Measurements from ENCODE around the gene SGSH.

The SGSH gene

DNA sequence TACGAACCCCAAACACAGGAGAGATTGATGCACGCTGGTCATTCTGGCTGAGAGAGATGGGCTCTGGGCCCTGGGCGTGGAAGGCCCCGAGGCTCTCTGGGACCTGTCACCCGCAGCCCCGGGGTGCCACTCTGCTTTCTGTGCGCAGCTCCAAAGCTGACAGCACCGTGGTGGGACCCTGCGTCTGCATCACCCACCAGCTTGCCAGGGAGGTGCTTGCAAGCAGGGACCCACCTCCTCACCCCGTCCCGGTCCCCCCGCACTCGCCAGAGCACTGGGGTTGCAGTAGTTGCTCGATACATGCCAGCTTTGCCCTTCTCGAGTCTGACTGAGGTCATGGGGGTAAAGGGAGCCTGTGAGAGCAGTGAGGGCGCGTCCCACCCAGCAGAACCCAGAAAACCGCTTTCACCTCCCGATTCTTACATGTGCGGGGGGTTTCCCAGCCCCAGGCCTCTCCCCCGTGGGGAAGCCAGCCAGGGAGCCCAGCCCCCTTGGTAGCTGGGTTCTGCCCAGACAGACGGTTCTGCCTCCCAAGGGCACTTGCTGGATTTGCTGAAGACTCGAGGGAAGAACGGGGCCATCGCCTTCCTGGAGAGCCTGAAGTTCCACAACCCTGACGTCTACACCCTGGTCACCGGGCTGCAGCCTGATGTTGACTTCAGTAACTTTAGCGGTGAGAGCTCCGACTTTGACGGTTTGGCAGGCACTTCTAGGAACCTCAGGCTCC, 37.9 kb downstream of the SGSH start:
- Mint-ChIP-seq H3K27me3 (ENCODE audit: low read depth) (no peaks in the 10 kb centered on the region), H3K27ac (no peak overlapping the region), H3K36me3 (ENCODE audit: low read depth) (no peaks in the 10 kb centered on the region)

DNA sequence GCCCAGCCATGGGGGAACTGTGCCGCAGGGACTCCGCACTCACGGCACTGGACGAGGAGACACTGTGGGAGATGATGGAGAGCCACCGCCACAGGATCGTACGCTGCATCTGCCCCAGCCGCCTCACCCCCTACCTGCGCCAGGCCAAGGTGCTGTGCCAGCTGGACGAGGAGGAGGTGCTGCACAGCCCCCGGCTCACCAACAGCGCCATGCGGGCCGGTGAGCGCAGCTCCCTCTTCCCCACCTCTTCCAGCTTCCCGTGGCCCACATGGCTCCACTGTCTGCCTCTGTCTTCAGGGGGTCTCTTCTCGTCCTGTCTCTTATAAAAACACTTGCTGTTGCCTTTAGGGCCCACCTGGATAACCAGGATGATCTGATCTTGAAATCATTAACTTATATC, 38.7 kb downstream of the SGSH start:
- Mint-ChIP-seq H3K4me3 (no peak overlapping the region), H3K27ac (no peak overlapping the region), H3K9me3 (no peaks in the 10 kb centered on the region), H3K4me1 (ENCODE audit: low read depth) (no peaks in the 10 kb centered on the region), H3K36me3 (ENCODE audit: low read depth) (no peaks in the 10 kb centered on the region), H3K27me3 (ENCODE audit: low read depth) (no peaks in the 10 kb centered on the region)

More for the DNA sequence above, 37.9 kb downstream of the SGSH start:
- H3K9me3 Mint-ChIP-seq, result no peaks in the 10 kb centered on the region
- H3K4me3 Mint-ChIP-seq, result no peak overlapping the region
- H3K4me1 Mint-ChIP-seq (ENCODE audit: low read depth), result no peaks in the 10 kb centered on the region

DNA sequence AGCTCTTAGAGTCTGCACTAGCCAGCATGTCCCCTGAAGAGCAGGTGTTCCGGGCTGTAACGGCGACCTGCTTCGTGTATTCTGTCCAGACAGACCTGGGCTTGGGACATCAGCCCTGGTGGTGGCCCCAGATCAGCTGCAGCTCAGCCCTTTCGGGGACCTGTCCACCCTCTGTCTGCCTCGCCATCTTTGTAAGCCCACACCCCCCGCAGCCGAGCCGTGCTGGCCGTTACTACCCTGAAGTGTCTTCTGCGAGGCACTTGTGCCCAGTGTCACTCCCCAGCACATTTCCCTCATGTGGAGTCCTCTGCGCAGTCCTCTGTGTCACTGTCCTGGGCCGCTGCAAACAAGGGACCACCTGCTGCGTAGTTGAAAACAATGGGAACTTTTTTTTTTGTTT, 39.9 kb downstream of the SGSH start:
- no peaks in the 10 kb centered on the region for H3K27me3 Mint-ChIP-seq (ENCODE audit: low read depth)
- H3K27ac Mint-ChIP-seq, result no peak overlapping the region
- H3K36me3 Mint-ChIP-seq (ENCODE audit: low read depth), result no peaks in the 10 kb centered on the region
- H3K4me3 Mint-ChIP-seq, result no peak overlapping the region
- H3K4me1 Mint-ChIP-seq (ENCODE audit: low read depth), result no peaks in the 10 kb centered on the region
- H3K9me3 Mint-ChIP-seq, result no peaks in the 10 kb centered on the region

DNA sequence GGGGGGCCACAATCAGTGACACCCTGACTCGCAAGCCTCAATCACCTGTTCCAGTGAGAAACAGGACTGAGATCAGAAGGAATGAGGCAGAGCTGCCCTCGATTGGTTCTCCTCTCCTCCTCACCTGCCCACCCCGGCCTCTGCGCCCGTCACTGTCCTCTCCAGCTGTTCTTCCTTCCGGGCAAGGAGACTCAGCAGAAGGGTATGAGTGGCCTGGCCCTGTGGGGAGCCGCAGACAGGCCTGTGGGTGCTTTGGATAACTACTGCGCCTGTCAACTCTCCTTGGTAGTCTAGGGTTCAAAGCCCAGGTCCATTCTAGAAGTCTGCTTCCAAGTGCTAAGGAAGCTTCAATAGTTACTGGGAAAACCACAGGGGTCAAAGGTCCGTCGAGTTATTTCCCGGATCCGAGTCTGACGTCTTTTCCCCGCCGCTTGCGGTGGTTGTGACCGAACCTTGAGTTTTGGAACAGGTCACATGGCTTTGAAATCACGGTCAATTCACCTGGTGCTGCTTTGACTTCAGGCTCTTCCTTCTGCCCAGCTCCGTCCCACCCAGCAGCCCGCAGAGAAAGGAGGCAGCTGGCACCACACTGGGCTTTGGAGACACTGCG, 42.0 kb downstream of the SGSH start:
- Mint-ChIP-seq H3K27ac (no peak overlapping the region), H3K9me3 (no peaks in the 10 kb centered on the region), H3K4me3 (no peak overlapping the region), H3K4me1 (ENCODE audit: low read depth) (no peaks in the 10 kb centered on the region), H3K36me3 (ENCODE audit: low read depth) (no peaks in the 10 kb centered on the region), H3K27me3 (ENCODE audit: low read depth) (no peaks in the 10 kb centered on the region)

DNA sequence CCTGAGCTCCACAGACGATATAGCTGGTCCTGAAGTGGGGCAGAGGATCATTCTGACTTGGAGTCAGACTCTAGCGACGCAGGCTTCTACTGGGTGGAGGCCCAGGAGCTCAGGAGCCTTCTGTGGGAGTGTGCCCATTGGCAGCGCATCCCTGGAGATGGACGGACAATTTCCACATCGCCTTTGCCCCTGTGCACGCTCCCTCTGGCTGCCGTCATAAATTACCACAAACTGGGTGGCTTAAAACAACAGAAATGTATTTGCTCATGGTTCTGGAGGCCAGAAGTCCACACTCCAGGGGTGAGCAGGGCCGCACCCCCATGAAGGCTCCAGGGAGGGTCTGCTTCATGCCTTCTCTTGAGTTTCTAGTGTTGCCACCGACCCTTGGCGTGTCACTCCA, 43.4 kb downstream of the SGSH start:
- no peaks in the 10 kb centered on the region for H3K36me3 Mint-ChIP-seq (ENCODE audit: low read depth)
- no peaks in the 10 kb centered on the region for H3K4me1 Mint-ChIP-seq (ENCODE audit: low read depth)
- peaks cover 4% of the 10 kb centered on the region for H3K27me3 Mint-ChIP-seq (ENCODE audit: low read depth)
- H3K4me3 Mint-ChIP-seq, result no peak overlapping the region
- no peak overlapping the region for H3K27ac Mint-ChIP-seq
- no peaks in the 10 kb centered on the region for H3K9me3 Mint-ChIP-seq

DNA sequence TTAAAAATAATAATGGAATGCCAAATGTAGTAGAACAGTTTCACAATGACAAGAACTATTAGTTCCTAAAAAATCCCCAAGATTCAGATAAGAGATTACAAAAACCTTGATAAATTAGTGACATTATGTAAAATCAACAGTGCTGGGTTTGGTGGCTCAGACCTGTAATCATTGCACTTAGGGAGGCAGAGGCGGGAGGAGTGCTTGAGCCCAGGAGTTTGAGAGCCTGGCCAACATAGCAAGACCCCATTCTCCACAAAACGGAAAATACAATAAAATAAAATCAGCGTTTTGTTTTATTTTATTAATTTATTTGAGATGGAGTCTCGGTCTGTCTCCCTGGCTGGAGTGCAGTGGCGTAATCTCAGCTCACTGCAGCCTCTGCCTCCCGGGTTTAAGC, 46.2 kb downstream of the SGSH start:
- Mint-ChIP-seq H3K27me3 (ENCODE audit: low read depth) (peaks cover 9% of the 10 kb centered on the region), H3K36me3 (ENCODE audit: low read depth) (no peaks in the 10 kb centered on the region), H3K4me1 (ENCODE audit: low read depth) (no peaks in the 10 kb centered on the region), H3K27ac (no peak overlapping the region), H3K9me3 (no peaks in the 10 kb centered on the region), H3K4me3 (no peak overlapping the region)

DNA sequence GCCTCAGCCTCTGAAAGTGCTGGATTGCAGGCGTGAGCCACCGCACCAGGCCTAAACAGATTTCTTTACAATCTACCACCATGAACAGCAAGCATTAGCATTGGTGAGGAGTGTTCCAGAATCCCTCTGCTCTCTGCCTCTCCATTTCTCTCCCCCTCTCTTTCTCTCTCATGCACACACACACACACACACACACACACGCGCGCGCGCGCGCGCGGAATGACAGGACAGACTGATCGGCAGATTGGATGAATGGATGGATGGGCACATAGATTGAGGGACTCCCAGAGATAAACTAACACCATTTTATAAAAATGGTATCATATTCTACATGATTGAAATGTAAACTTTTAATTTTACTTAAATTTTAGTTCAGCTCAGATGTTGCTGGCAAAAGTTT, 47.0 kb downstream of the SGSH start:
- Mint-ChIP-seq H3K36me3 (ENCODE audit: low read depth) (no peaks in the 10 kb centered on the region), H3K4me3 (no peak overlapping the region)

DNA sequence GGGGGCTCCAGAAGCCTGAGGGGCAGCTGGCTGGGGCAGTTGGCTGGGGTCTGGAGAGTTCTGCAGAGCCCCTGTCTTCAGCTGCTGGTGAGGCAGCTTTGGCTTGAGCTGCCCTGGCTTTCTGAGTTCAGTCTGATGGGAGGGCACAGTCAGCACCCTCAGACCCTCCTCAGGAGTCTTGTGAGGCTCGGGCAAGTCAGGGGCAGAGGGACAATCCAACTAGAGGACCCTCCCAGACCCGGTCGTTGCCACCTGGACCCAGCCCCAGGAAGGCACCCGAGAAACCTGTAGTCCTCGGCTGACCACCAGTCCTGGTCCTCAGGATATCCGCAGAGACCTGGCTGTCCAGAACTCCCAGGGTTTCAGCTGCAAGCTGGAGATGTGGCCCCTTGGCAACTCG, 48.5 kb downstream of the SGSH start:
- Mint-ChIP-seq H3K27me3 (ENCODE audit: low read depth) (peaks cover 12% of the 10 kb centered on the region), H3K4me3 (no peak overlapping the region), H3K27ac (no peak overlapping the region), H3K9me3 (no peaks in the 10 kb centered on the region), H3K4me1 (ENCODE audit: low read depth) (no peaks in the 10 kb centered on the region), H3K36me3 (ENCODE audit: low read depth) (no peaks in the 10 kb centered on the region)

More for the DNA sequence above, 47.0 kb downstream of the SGSH start:
- Mint-ChIP-seq H3K9me3 (no peaks in the 10 kb centered on the region), H3K4me1 (ENCODE audit: low read depth) (no peaks in the 10 kb centered on the region), H3K27ac (no peak overlapping the region), H3K27me3 (ENCODE audit: low read depth) (peaks cover 11% of the 10 kb centered on the region)

DNA sequence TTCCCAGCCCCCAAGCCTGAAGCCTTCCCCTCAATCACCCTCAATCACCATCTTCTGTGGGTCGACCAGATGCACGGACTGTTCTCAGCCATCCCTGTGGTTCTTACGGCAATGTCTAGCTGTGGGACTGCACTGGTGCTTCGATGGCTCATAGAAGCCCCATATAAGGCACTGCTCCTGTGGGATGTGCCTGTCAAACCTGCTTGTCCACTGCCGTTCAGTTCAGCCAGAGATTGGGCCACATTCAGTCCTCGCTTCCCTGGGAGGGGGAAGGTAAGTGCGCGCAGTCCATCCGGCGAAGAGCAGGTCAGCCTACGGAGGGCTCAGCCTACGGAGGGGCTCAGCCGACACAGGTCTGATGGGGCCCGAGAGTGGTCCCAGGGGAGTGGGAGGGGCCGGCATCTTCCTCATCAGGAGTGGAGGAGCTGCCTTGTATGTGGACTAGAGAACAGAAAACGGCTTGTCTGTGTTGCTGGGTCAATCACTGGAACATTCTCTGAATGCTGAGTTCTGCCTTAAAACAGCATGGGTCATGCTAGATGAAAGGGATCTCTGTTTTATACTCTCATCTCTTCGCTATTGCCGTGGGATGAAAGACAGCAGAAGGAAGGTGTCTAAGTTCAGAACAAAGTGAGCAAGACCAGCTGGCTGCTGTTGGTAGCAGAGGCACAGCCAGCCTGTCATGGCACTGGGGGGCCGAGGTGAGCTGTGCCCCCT, 50.2 kb downstream of the SGSH start, which contains the start of gene CARD14:
Gene CARD14 (plus strand): TSS at position 247 of the 717 bp plus-strand sequence. CDS start 11,409 bp downstream, outside the sequence.
- Mint-ChIP-seq H3K4me3 (no peak within 1 kb of the TSS), H3K27me3 (ENCODE audit: low read depth) (peaks cover 12% of the 10 kb centered on the region), H3K4me1 (ENCODE audit: low read depth) (no peaks in the 10 kb centered on the region), H3K36me3 (ENCODE audit: low read depth) (no peaks in the 10 kb centered on the region), H3K27ac (no peak within 1 kb of the TSS), H3K9me3 (no peaks in the 10 kb centered on the region)

DNA sequence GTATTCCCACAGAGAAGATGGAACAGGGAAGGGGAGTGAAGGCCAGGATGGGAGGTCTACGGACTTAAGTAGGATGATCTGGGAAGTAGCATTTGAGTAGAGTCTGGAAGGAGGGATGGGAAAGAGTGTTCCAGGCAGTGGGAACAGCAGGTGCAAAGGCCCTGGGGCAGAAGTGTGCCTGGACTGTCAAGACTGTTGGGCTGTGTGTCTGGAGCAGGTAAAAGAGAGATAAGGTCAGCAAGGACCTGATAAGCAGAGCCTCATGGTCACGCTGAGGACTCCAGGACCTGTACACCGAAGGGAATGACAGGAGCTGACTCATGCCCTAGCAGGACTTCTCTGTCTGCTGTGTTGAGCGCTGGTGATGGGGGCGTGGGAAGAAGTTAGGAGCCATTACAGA, 51.0 kb downstream of the SGSH start:
- no peaks in the 10 kb centered on the region for H3K9me3 Mint-ChIP-seq
- no peak overlapping the region for H3K27ac Mint-ChIP-seq
- H3K4me3 Mint-ChIP-seq, result no peak overlapping the region
- H3K4me1 Mint-ChIP-seq (ENCODE audit: low read depth), result no peaks in the 10 kb centered on the region
- H3K27me3 Mint-ChIP-seq (ENCODE audit: low read depth), result peaks cover 12% of the 10 kb centered on the region
- no peaks in the 10 kb centered on the region for H3K36me3 Mint-ChIP-seq (ENCODE audit: low read depth)

DNA sequence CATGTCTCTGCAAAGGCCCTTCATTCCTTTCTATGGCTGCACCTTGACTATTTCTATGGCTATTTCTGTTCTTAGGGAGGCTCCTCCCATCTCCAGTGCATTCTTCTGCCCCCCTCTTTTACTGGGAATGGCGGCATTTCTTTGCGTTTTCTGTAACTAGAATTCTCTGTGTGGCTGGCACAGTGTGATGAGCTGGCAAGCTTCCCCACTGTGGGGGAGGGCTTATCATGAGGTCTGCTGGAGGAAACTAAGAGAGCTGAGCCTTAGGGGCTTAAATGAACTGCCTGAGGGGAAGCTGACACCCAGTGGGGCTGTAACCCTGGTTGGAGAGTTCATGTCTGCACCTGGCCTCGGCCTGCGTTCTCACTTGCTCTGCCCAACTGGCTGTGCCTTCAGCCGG, 51.8 kb downstream of the SGSH start:
- Mint-ChIP-seq H3K4me1 (ENCODE audit: low read depth) (no peaks in the 10 kb centered on the region), H3K36me3 (ENCODE audit: low read depth) (no peaks in the 10 kb centered on the region), H3K4me3 (no peak overlapping the region), H3K27ac (no peak overlapping the region), H3K9me3 (no peaks in the 10 kb centered on the region), H3K27me3 (ENCODE audit: low read depth) (peaks cover 12% of the 10 kb centered on the region)

DNA sequence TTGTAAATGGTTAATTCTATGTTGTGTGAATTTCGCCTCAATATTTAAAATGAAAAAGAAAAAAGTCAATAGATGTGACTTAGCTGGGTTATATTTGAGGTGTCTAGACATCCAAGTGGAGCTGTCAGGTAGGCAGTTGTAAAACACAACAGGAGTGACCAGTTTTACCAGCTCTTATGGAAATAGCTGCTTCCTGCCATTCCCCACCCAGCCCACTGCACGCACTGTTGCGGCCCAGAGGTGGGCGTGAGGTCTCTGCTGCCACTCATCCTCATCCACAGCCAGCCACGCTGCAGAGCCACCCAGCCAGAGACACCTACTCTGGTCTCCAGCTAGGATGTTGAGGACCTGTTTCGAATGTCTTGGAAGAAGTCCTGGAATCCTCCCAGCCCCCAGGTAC, 53.7 kb downstream of the SGSH start:
- peaks cover 13% of the 10 kb centered on the region for H3K27me3 Mint-ChIP-seq (ENCODE audit: low read depth)
- H3K36me3 Mint-ChIP-seq (ENCODE audit: low read depth), result no peaks in the 10 kb centered on the region
- no peaks in the 10 kb centered on the region for H3K9me3 Mint-ChIP-seq
- H3K4me3 Mint-ChIP-seq, result no peak overlapping the region
- H3K27ac Mint-ChIP-seq, result no peak overlapping the region
- no peaks in the 10 kb centered on the region for H3K4me1 Mint-ChIP-seq (ENCODE audit: low read depth)

DNA sequence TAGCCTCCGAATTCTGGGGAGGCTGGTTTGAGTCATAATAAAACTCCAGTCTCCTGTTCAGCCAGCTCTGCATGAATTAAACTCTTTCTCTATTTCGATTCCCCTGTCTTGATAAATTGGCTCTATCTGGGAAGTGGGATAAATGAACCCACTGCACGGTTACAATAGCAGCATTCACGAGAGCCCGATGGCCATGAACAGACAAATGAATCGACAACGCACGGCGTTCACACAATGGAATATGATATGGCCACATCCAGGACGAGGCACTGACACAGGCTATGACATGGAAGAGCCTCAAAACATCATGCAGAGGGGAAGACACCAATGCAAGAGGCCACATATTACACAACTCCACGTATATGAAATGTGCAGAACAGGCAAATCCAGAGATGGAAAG, 55.9 kb downstream of the SGSH start:
- Mint-ChIP-seq H3K27ac (no peak overlapping the region), H3K4me1 (ENCODE audit: low read depth) (no peaks in the 10 kb centered on the region), H3K27me3 (ENCODE audit: low read depth) (peaks cover 25% of the 10 kb centered on the region), H3K9me3 (no peaks in the 10 kb centered on the region), H3K4me3 (no peak overlapping the region), H3K36me3 (ENCODE audit: low read depth) (no peaks in the 10 kb centered on the region)

DNA sequence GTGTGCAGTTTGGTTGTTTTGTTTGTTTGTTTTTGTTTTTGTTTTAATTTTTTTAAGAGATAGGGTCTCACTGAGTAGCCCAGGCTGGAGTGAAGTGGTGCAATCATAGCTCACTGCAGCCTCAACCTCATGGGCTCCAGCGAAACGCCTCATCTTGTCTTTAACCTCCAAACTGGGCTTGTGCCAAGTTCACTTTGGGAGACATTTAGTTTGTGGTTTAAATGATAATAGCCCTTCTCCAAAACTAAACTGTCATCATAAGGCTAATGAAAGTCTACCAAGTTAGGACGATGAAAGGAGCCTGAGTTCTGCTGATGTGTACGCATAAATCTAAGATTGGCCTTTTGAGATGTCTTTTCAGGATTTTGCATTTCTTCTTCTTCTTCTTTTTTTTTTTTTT, 56.8 kb downstream of the SGSH start:
- Mint-ChIP-seq H3K4me3 (no peak overlapping the region), H3K27ac (no peak overlapping the region), H3K9me3 (no peaks in the 10 kb centered on the region), H3K27me3 (ENCODE audit: low read depth) (peaks cover 29% of the 10 kb centered on the region), H3K4me1 (ENCODE audit: low read depth) (no peaks in the 10 kb centered on the region), H3K36me3 (ENCODE audit: low read depth) (no peaks in the 10 kb centered on the region)

DNA sequence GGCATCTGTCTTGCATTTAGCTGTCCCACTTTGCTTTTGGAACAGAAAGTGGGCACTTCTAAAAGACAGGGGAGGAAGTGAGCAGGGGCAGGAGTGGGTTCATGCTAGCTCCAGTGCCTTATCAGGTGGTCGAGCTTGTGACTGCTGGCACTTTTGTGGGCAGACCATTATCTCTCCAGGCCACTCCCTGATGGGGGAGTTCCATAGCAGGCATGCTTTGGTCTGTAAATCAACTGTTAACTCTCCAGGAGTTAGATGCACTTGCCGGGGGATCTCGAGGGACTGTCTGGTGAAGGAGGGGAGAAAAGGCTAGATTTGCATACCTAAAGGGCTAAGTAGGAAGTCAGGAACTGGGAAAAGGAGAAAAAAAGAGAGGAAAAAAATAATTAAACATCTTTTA, 59.6 kb downstream of the SGSH start:
- Mint-ChIP-seq H3K27me3 (ENCODE audit: low read depth) (peaks cover 31% of the 10 kb centered on the region), H3K4me1 (ENCODE audit: low read depth) (no peaks in the 10 kb centered on the region), H3K9me3 (peaks cover 6% of the 10 kb centered on the region), H3K36me3 (ENCODE audit: low read depth) (no peaks in the 10 kb centered on the region), H3K4me3 (no peak overlapping the region), H3K27ac (no peak overlapping the region)
